Cardiac muscle cell (in vitro differentiated cells and primary cell): ENCODE results near the gene SUFU. TPM values are rescaled to one million over a fixed set of nuclear protein-coding genes. Genes with fewer than 3 reads are reported as not detected.

ENCODE experiments used
- DNase-seq, 2 donors: peaks; one replicate each; pipeline versions ENCODE4 v3.0.0 to v3.0.0-alpha.2; 2010 to 2017; ENCODE audit warnings: low read depth in 1 of 2, low spot score in 1 of 2
- H3K27ac ChIP-seq: fragments of 200-600 bp; sonication (generic); 2 replicates; pipeline ENCODE4 v1.5.1; 2016
- H3K27me3 ChIP-seq: fragments of 200-600 bp; sonication (generic); 2 replicates; pipeline ENCODE4 v1.6.0; 2016; ENCODE audit warnings: control low read depth
- H3K36me3 ChIP-seq: fragments of 200-600 bp; sonication (generic); 2 replicates; pipeline ENCODE4 v1.5.1; 2016; ENCODE audit warnings: control low read depth
- H3K4me1 ChIP-seq: fragments of 200-600 bp; sonication (generic); 2 replicates; pipeline ENCODE4 v1.8.1; 2017; ENCODE audit warnings: low read depth, mild to moderate bottlenecking, mixed run types
- H3K4me3 ChIP-seq: fragments of 200-600 bp; sonication (generic); 2 replicates; pipeline ENCODE4 v1.5.1; 2016; ENCODE audit warnings: mild to moderate bottlenecking
- H3K9me3 ChIP-seq: fragments of 200-600 bp; sonication (generic); 2 replicates; pipeline ENCODE4 v1.5.1; 2017; ENCODE audit warnings: low read depth, mild to moderate bottlenecking, control low read depth
- polyA plus RNA-seq: library from polyadenylated mRNA; unstranded; fragments of >200 nt; fragmentation: Nextera tagmentation; extraction: Ambion mirVana; gene quantifications from 2 replicates; pipeline ENCODE4 v1.2.1, GENCODE V29; 2016
- total RNA-seq: library from RNA; depleted of rRNA; stranded (reverse); fragments of >200 nt; gene quantifications from 2 replicates; pipeline ENCODE4 v1.2.3, GENCODE V29; 2016
- TF ChIP-seq, protein P1 (sequence below): IDR thresholded peaks from 2 replicates; pipeline ENCODE4 v1.5.1; 2012; ENCODE audit warnings: low read depth, mild to moderate bottlenecking, low read length

The SUFU gene
- total and polyA plus RNA-seq, 2 experiments from 2014 or later, result 14.2 to 18.4 TPM

- Histone ChIP-seq H3K4me3 (no peak overlapping the region), H3K36me3 (peaks cover 83% of the 10 kb centered on the region), H3K27ac (no peak overlapping the region), H3K27me3 (no peaks in the 10 kb centered on the region), H3K4me1 (no peaks in the 10 kb centered on the region), H3K9me3 (no peaks in the 10 kb centered on the region)
- TF ChIP-seq, protein P1, sequence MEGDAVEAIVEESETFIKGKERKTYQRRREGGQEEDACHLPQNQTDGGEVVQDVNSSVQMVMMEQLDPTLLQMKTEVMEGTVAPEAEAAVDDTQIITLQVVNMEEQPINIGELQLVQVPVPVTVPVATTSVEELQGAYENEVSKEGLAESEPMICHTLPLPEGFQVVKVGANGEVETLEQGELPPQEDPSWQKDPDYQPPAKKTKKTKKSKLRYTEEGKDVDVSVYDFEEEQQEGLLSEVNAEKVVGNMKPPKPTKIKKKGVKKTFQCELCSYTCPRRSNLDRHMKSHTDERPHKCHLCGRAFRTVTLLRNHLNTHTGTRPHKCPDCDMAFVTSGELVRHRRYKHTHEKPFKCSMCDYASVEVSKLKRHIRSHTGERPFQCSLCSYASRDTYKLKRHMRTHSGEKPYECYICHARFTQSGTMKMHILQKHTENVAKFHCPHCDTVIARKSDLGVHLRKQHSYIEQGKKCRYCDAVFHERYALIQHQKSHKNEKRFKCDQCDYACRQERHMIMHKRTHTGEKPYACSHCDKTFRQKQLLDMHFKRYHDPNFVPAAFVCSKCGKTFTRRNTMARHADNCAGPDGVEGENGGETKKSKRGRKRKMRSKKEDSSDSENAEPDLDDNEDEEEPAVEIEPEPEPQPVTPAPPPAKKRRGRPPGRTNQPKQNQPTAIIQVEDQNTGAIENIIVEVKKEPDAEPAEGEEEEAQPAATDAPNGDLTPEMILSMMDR, result no peak
- no peak for DNase-seq
Observed at GRCh38 chr10:102485093-102485784, 18.5 kb upstream of the SUFU start.

DNA sequence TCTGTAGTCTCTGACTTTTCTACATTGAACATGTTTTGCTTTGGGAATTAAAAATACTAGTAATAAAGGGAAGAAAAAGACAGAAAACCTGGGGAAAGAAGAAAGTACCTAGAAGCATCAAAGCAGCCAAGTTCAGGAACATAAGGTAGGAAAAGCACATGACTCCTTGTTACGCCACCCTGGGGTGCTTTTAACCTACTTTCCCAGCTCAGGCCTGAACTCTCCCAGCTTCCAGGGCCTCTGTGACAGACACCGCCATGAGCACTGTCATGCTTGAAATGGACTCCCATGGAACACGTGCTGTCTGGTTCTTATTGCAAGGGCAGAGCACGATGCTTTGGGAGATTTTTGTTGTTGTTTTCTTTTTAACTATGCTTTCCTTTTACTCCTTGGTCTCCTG, 12.6 kb upstream of the SUFU start:
- no peak overlapping the region for H3K4me3 ChIP-seq
- no peak overlapping the region for H3K27ac ChIP-seq
- no peaks in the 10 kb centered on the region for H3K9me3 ChIP-seq
- no peaks in the 10 kb centered on the region for H3K4me1 ChIP-seq
- H3K36me3 ChIP-seq, result peaks cover 32% of the 10 kb centered on the region
- no peak for DNase-seq
- H3K27me3 ChIP-seq, result no peaks in the 10 kb centered on the region
- TF ChIP-seq, protein P1, result no peak

DNA sequence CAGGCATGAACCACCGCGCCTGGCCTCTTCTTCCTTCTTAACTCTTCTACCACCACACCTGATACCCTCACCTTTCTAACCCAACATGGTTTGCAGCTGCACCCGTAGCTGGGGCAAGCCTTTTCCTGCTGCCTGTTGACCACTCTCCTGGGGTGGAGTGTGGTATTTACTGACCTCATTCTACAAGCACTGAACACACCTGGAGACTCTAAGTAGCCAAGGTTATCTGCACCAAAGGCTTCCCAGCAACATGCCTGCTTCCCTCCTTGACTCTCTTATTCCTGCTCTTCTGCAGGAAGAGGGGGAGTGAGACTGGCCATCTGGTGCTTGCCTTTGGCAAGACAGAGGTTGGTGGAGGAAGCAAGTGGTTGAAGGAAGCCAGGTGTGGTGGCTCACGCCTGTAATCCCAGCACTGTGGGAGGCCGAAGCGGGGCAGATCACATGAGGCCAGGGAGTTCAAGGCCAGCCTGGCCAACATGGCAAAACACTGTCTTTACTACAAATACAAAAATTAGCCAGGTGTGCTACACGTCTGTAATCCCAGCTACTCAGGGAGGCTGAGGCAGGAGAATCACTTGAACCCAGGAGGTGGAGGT, 11.3 kb upstream of the SUFU start:
- DNase-seq, result no peak
- TF ChIP-seq, protein P1, result no peak
- no peaks in the 10 kb centered on the region for H3K4me1 ChIP-seq
- H3K36me3 ChIP-seq, result peaks cover 20% of the 10 kb centered on the region
- H3K27me3 ChIP-seq, result no peaks in the 10 kb centered on the region
- H3K27ac ChIP-seq, result no peak overlapping the region
- H3K4me3 ChIP-seq, result no peak overlapping the region
- no peaks in the 10 kb centered on the region for H3K9me3 ChIP-seq

DNA sequence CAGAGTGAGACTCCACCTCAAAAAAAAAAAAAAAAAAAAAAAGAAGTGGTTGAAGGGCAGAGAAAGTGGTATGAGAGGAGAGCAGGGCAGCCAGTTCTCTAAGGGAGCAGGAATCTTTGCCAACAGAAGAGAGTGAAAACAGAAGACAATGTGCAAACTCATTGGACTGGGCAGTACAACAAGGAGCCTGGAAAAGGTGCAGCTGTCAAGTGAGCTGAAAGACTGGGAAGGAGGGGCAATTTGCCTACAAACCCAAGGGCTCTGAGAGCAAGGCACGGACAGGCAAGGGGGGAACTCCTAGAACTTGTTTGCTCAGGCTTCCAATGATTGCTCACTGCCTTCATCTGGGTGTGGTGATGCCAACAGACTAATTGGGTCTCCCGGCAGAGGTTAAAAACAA, 10.8 kb upstream of the SUFU start:
- Histone ChIP-seq H3K36me3 (peaks cover 17% of the 10 kb centered on the region), H3K9me3 (no peaks in the 10 kb centered on the region), H3K27ac (no peak overlapping the region), H3K4me3 (no peak overlapping the region), H3K4me1 (no peaks in the 10 kb centered on the region), H3K27me3 (no peaks in the 10 kb centered on the region)
- peak in 1 of 2 donors; percentile 32 for DNase-seq
- TF ChIP-seq, protein P1, result no peak

DNA sequence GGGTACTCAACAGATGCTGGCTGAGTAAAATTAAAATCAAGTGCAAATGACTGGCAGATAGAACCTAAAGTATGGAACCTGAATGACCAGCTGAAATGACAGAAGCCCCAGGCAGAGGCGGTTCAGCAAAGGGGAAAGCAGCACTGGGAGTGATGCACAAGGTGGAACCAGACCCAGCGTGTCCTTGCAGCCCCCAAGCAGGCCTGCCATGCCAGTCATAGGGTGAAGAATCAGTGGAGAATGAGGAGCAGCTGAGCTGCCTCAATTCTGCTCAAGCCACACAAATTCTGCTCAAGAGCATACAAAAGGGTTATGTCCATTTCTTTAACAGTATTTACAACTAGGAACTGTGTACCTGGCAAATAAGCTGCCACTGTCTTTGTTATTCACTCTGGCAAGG, 10.0 kb upstream of the SUFU start:
- no peak overlapping the region for H3K4me3 ChIP-seq
- no peak overlapping the region for H3K27ac ChIP-seq
- peaks cover 9% of the 10 kb centered on the region for H3K36me3 ChIP-seq
- TF ChIP-seq, protein P1, result no peak
- no peaks in the 10 kb centered on the region for H3K9me3 ChIP-seq
- H3K27me3 ChIP-seq, result no peaks in the 10 kb centered on the region
- H3K4me1 ChIP-seq, result no peaks in the 10 kb centered on the region
- DNase-seq, result no peak
